ENCODE results near the gene BBS9. TPM values are rescaled to one million over a fixed set of nuclear protein-coding genes. Genes with fewer than 3 reads are reported as not detected.

The BBS9 gene
- total and polyA plus RNA-seq, 8 donors, result 2.6 to 10.8 (median 6.0) TPM

GRCh38 chr7:33351709-33352108 is 222.3 kb downstream of the BBS9 start:
- no peak overlapping the region for H3K27ac ChIP-seq
- ATAC-seq (no peak), DNase-seq (no peak), FAIRE-seq (no peak)
- H3K4me3 ChIP-seq, result no peak overlapping the region
- H3K9me3 ChIP-seq, result no peaks in the 10 kb centered on the region
- intact Hi-C loops (cut with DNase I), result no loop called here
- H3K36me3 ChIP-seq, result no peaks in the 10 kb centered on the region
- no peak for TF ChIP-seq CTCF (IDR thresholded peaks at IDR 0.05)
- H3K27me3 ChIP-seq, result no peaks in the 10 kb centered on the region
- H3K4me1 ChIP-seq, result no peaks in the 10 kb centered on the region
- 92 to 95% methylated on average over 9 of the region's 9 CpGs for WGBS, 2 donors

GRCh38 chr7:33354201-33354600 is 224.8 kb downstream of the BBS9 start:
- intact Hi-C loops (cut with DNase I), result no loop called here
- no peak overlapping the region for H3K27ac ChIP-seq
- no peaks in the 10 kb centered on the region for H3K9me3 ChIP-seq
- 84 to 94% methylated on average over 5 of the region's 5 CpGs for WGBS, 2 donors
- ATAC-seq (no peak), DNase-seq (no peak), FAIRE-seq (no peak)
- no peaks in the 10 kb centered on the region for H3K27me3 ChIP-seq
- H3K4me3 ChIP-seq, result no peak overlapping the region
- H3K36me3 ChIP-seq, result no peaks in the 10 kb centered on the region
- TF ChIP-seq CTCF (IDR thresholded peaks at IDR 0.05), result no peak
- no peaks in the 10 kb centered on the region for H3K4me1 ChIP-seq

GRCh38 chr7:33355386-33355785 is 226.0 kb downstream of the BBS9 start:
- FAIRE-seq (no peak), ATAC-seq (no peak), DNase-seq (no peak)
- Histone ChIP-seq H3K36me3 (no peaks in the 10 kb centered on the region), H3K4me3 (no peak overlapping the region), H3K9me3 (no peaks in the 10 kb centered on the region), H3K27ac (no peak overlapping the region), H3K27me3 (no peaks in the 10 kb centered on the region), H3K4me1 (no peaks in the 10 kb centered on the region)
- TF ChIP-seq CTCF (IDR thresholded peaks at IDR 0.05), result no peak
- intact Hi-C loops (cut with DNase I), result no loop called here
- 96 to 98% methylated on average over 1 of the region's 1 CpG for WGBS, 2 donors

GRCh38 chr7:33356336-33356735 is 227.0 kb downstream of the BBS9 start:
- Histone ChIP-seq H3K27ac (no peak overlapping the region), H3K27me3 (no peaks in the 10 kb centered on the region), H3K36me3 (no peaks in the 10 kb centered on the region), H3K9me3 (no peaks in the 10 kb centered on the region), H3K4me3 (no peak overlapping the region), H3K4me1 (no peaks in the 10 kb centered on the region)
- no peak for FAIRE-seq
- WGBS, 2 donors, result 89 to 98% methylated on average over 2 of the region's 2 CpGs
- no peak for DNase-seq
- TF ChIP-seq CTCF (IDR thresholded peaks at IDR 0.05), result no peak
- ATAC-seq, result no peak
- intact Hi-C loops (cut with DNase I), result no loop called here

- ATAC-seq, result no peak
- WGBS, 2 donors, result 85 to 89% methylated on average over 2 of the region's 2 CpGs
- TF ChIP-seq CTCF (IDR thresholded peaks at IDR 0.05), result no peak
- no peaks in the 10 kb centered on the region for H3K27me3 ChIP-seq
- no peaks in the 10 kb centered on the region for H3K9me3 ChIP-seq
- FAIRE-seq, result no peak
- intact Hi-C loops (cut with DNase I), result no loop called here
- H3K27ac ChIP-seq, result no peak overlapping the region
- H3K4me1 ChIP-seq, result no peaks in the 10 kb centered on the region
- H3K36me3 ChIP-seq, result no peaks in the 10 kb centered on the region
- DNase-seq, result no peak
- H3K4me3 ChIP-seq, result no peak overlapping the region
These were observed 228.5 kb downstream of the BBS9 start for GRCh38 chr7:33357846-33358245.

Measured in pancreas (tissue), 10 donors.